Gastroesophageal sphincter (tissue), 3 donors: ENCODE data around the gene ABI2.

Experiments used
- CTCF ChIP-seq, 4 experiments: fragments of 200-600 bp in 2 of 4; fragments of 450-650 bp in 2 of 4; sonication (generic) in 1 of 4; IDR thresholded peaks; one replicate each; pipeline ENCODE4 v1.5.1; 2017 to 2019; ENCODE audit warnings: antibody characterized with exemption in 4 of 4, mild to moderate bottlenecking in 2 of 4, moderate library complexity in 2 of 4
- POLR2A ChIP-seq, 2 donors: fragments of 450-650 bp; IDR thresholded peaks; one replicate each; pipeline ENCODE4 v1.6.1; 2017; ENCODE audit warnings: antibody characterized with exemption in 2 of 2, mild to moderate bottlenecking in 2 of 2, moderate library complexity in 1 of 2

DNA sequence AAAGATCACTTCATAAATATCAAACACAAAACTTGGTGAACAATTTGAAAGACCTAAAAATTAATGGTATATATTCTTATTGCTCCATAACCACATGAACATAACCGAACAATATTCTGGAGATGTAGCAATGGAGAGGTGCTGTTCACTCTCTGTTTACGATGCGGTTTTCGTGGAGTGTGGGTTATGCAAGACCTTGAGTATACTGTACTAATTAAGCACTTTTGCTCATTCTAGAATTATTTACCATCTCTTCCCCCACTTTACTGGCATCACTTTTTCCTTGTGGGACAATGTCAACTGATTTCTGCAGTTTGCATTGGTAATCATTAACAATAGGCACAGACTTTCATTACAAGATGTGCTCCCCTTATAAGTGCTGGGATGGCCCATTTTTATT is 109.3 kb downstream of the ABI2 start:
- TF ChIP-seq POLR2A (IDR thresholded peaks at IDR 0.05) (no peak), CTCF (IDR thresholded peaks at IDR 0.05) (no peak)
